SU-DHL-6 (cell line): ENCODE data around the gene LRBA.

Experiments used
- H2AFZ ChIP-seq: fragments of 200-600 bp; sonication (generic); 2 replicates; pipeline ENCODE4 v1.6.1; 2014; ENCODE audit warnings: low read depth, mild to moderate bottlenecking, moderate library complexity, mixed read lengths, antibody characterized with exemption, low read length; ENCODE audit not compliant: severe bottlenecking
- H3F3A ChIP-seq: fragments of 200-600 bp; shearing (Covaris generic); 2 replicates; pipeline ENCODE4 v1.6.0; 2016; ENCODE audit warnings: antibody characterized with exemption, mild to moderate bottlenecking; ENCODE audit not compliant: insufficient read depth
- H3K27ac ChIP-seq: fragments of 200-600 bp; sonication (generic); 2 replicates; pipeline ENCODE4 v1.5.1; 2016; ENCODE audit warnings: low read depth, mild to moderate bottlenecking, low read length, moderate library complexity, mixed read lengths
- H3K27me3 ChIP-seq: fragments of 200-600 bp; sonication (generic), shearing (Covaris generic); 2 replicates; pipeline ENCODE4 v1.6.0; 2014; ENCODE audit warnings: mild to moderate bottlenecking, low read length
- H3K36me3 ChIP-seq: fragments of 200-600 bp; sonication (generic); 2 replicates; pipeline ENCODE4 v1.6.1; 2014; ENCODE audit warnings: mild to moderate bottlenecking, low read length, mixed read lengths
- H3K4me2 ChIP-seq: fragments of 300-600, 200-600 bp; shearing (Covaris generic), sonication (generic); 2 replicates; pipeline ENCODE4 v1.6.0; 2014; ENCODE audit warnings: low read length, low read depth, mild to moderate bottlenecking; ENCODE audit not compliant: poor library complexity, severe bottlenecking
- H3K4me3 ChIP-seq: fragments of 200-600 bp; sonication (generic); 2 replicates; pipeline ENCODE4 v1.5.1; 2014; ENCODE audit warnings: antibody characterized with exemption, low read length, mild to moderate bottlenecking, mixed read lengths; ENCODE audit not compliant: insufficient read depth, poor library complexity, severe bottlenecking
- H3K79me2 ChIP-seq: fragments of 200-600 bp; sonication (generic); 2 replicates; pipeline ENCODE4 v1.6.1; 2014; ENCODE audit warnings: mild to moderate bottlenecking, low read length, moderate library complexity; ENCODE audit not compliant: insufficient read depth
- H3K9ac ChIP-seq: fragments of 200-600 bp; sonication (generic); 2 replicates; pipeline ENCODE4 v1.7.0; 2014; ENCODE audit warnings: mild to moderate bottlenecking, low read length
- H3K9me2 ChIP-seq: fragments of 200-600 bp; sonication (generic); replicated peaks from 2 replicates; pipeline ENCODE4 v1.6.1; 2014; ENCODE audit warnings: low read length; ENCODE audit not compliant: insufficient read depth
- H3K9me3 ChIP-seq: fragments of 200-600 bp; sonication (generic); 2 replicates; pipeline ENCODE4 v1.6.1; 2014; ENCODE audit warnings: low read length, mixed read lengths; ENCODE audit not compliant: insufficient read depth
- H4K20me1 ChIP-seq: fragments of 200-600 bp; sonication (generic); 2 replicates; pipeline ENCODE4 v1.6.1; 2014; ENCODE audit warnings: low read depth, mild to moderate bottlenecking, antibody characterized with exemption, low read length, moderate library complexity, mixed read lengths
- CTCF ChIP-seq: fragments of 200-600 bp; sonication (generic); IDR thresholded peaks from one replicate; pipeline ENCODE4 v1.5.1; 2017; ENCODE audit warnings: antibody characterized with exemption, mild to moderate bottlenecking, low read length, moderate library complexity; ENCODE audit not compliant: insufficient read depth, poor library complexity, severe bottlenecking
- EZH2phosphoT487 ChIP-seq: fragments of 200-600 bp; sonication (generic), shearing (Covaris generic); conservative IDR thresholded peaks from 2 replicates; pipeline ENCODE4 v1.6.1; 2018; ENCODE audit warnings: mild to moderate bottlenecking, antibody characterized with exemption, low read length, moderate library complexity, mixed read lengths

LRBA gene

DNA sequence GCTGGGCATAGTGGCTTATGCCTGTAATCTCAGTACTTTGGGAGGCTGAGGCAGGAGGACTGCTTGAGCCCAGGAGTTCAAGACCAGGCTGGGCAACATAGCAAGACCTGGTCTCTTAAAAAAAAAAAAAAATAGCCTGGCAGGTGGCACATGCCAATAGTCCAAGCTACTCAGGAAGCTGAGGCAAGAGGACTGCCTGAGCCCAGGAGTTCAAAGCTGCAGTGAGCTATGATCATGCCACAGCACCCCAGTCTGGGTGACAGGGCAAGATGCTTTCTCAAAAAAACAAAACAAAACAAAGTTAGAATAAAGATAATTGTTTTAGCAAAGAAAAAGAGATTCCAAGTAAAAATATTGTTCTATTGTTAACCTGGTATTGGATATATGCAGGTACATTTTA, 75.0 kb downstream of the LRBA start:
- Histone ChIP-seq H4K20me1 (peaks cover 25% of the 10 kb centered on the region), H3K9me3 (no peaks in the 10 kb centered on the region), H3K27me3 (no peaks in the 10 kb centered on the region), H2AFZ (no peak overlapping the region), H3K27ac (no peak overlapping the region), H3F3A (peaks cover 10% of the 10 kb centered on the region; the same call in 1 of the 2 replicates), H3K36me3 (no peaks in the 10 kb centered on the region), H3K9ac (no peak overlapping the region), H3K79me2 (peaks cover 62% of the 10 kb centered on the region), H3K4me3 (no peak overlapping the region), H3K4me2 (no peak overlapping the region), H3K9me2 (no peaks in the 10 kb centered on the region)
- TF ChIP-seq CTCF (no peak), EZH2phosphoT487 (no peak)

DNA sequence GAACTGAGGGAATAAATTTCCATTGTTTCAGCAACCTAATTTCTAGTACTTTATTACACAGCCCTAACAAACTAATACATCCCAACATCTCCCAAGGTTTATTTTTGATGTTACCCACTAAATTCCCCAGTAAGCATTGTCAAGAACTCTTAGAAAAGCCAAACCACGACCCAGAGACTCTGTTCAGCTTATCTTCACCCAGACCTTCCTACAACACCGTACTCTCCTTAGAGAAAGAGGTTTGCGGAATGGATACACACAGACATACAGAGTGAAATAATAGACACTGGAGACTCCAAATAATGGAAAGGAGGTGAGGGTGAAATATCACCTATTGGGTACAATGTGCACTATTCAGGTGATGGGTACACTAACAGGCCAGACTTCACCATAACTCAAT, 75.6 kb downstream of the LRBA start:
- Histone ChIP-seq H3F3A (peaks cover 10% of the 10 kb centered on the region; the same call in 1 of the 2 replicates), H3K27me3 (no peaks in the 10 kb centered on the region), H3K9me2 (no peaks in the 10 kb centered on the region), H2AFZ (no peak overlapping the region), H3K36me3 (no peaks in the 10 kb centered on the region), H3K9ac (no peak overlapping the region), H3K4me3 (no peak overlapping the region), H3K4me2 (no peak overlapping the region), H4K20me1 (peaks cover 22% of the 10 kb centered on the region), H3K79me2 (peaks cover 56% of the 10 kb centered on the region), H3K27ac (no peak overlapping the region), H3K9me3 (no peaks in the 10 kb centered on the region)
- TF ChIP-seq EZH2phosphoT487 = no peak
- TF ChIP-seq CTCF = no peak

GRCh38 chr4:150938873-150939499, 76.1 kb downstream of the LRBA start:
- H3K36me3 ChIP-seq = no peaks in the 10 kb centered on the region
- H3K79me2 ChIP-seq = peaks cover 56% of the 10 kb centered on the region
- no peak overlapping the region for H2AFZ ChIP-seq
- no peaks in the 10 kb centered on the region for H3K27me3 ChIP-seq
- no peak overlapping the region for H3K4me2 ChIP-seq
- no peak overlapping the region for H3K27ac ChIP-seq
- H4K20me1 ChIP-seq = peaks cover 22% of the 10 kb centered on the region
- no peak for TF ChIP-seq EZH2phosphoT487
- no peak for TF ChIP-seq CTCF
- H3K9ac ChIP-seq = no peak overlapping the region
- H3K9me3 ChIP-seq = no peaks in the 10 kb centered on the region
- no peaks in the 10 kb centered on the region for H3K9me2 ChIP-seq
- H3F3A ChIP-seq = peaks cover 10% of the 10 kb centered on the region; the same call in 1 of the 2 replicates
- no peak overlapping the region for H3K4me3 ChIP-seq
